T-cell (primary cell): ENCODE data around the gene SHOC2. TPM values are rescaled to one million over a fixed set of nuclear protein-coding genes. Genes with fewer than 3 reads are reported as not detected.
A peak's percentile ranks its signal among the peaks of the same experiment; 100 is the strongest.

Source experiments
- ATAC-seq, 4 experiments: fragments of 200-7000 bp in 3 of 4; fragments of 150-1000 bp in 1 of 4; cut with Tn5 transposase; replicated peaks in 1 of 4; 1 replicate in 3 of 4; 2 replicates in 1 of 4; pipeline ENCODE4 v1.10.0; 2021; ENCODE audit warnings: moderate library complexity in 3 of 4, mild to moderate bottlenecking in 2 of 4, moderate number of reproducible peaks in 1 of 4
- CTCF ChIA-PET, 2 donors: fragments of 300-600 bp; sonication (Branson Sonifier 250); formaldehyde crosslinking; loops; one replicate each; lab custom pipeline; 2022; ENCODE audit warnings: antibody characterized with exemption in 2 of 2; lab: Charles Lee
- POLR2A ChIA-PET, 2 donors: fragments of 300-600 bp; sonication (Branson Sonifier 250); formaldehyde crosslinking; loops; one replicate each; lab custom pipeline; 2022; ENCODE audit warnings: antibody characterized with exemption in 2 of 2; lab: Charles Lee
- DNase-seq, 35 experiments: peaks; one replicate each; pipeline versions ENCODE4 v3.0.0 to v3.0.0-alpha.2; 2013 to 2023
- H3K27ac ChIP-seq: one replicate; pipeline ENCODE4 v1.5.1; 2013; ENCODE audit warnings: low read length
- H3K27me3 ChIP-seq, 2 experiments: replicated peaks in 1 of 2; 1 replicate in 1 of 2; 2 replicates in 1 of 2; pipeline versions ENCODE4 v1.6.1 to v1.7.0; 2013; ENCODE audit warnings: low read length in 1 of 2, mixed read lengths in 1 of 2; ENCODE audit not compliant: control insufficient read depth in 2 of 2, insufficient read depth in 2 of 2; ENCODE audit errors: extremely low read depth in 1 of 2
- H3K36me3 ChIP-seq, 2 donors: 1 replicate in 1 of 2; 2 replicates in 1 of 2; pipeline versions ENCODE4 v1.6.1 to v1.7.0; 2013; ENCODE audit warnings: low read length in 1 of 2; ENCODE audit not compliant: control insufficient read depth in 2 of 2, insufficient read depth in 1 of 2; ENCODE audit errors: extremely low read depth in 1 of 2
- H3K4me1 ChIP-seq, 2 experiments: 1 replicate in 1 of 2; 2 replicates in 1 of 2; pipeline versions ENCODE4 v1.6.1 to v1.7.0; 2013; ENCODE audit warnings: low read length in 2 of 2, mixed read lengths in 1 of 2; ENCODE audit not compliant: insufficient read depth in 2 of 2, control insufficient read depth in 1 of 2; ENCODE audit errors: extremely low read depth in 1 of 2
- H3K4me3 ChIP-seq, 2 donors: 1 replicate in 1 of 2; 2 replicates in 1 of 2; pipeline versions ENCODE4 v1.5.1 to v1.7.0; 2013; ENCODE audit warnings: mild to moderate bottlenecking in 2 of 2, low read length in 1 of 2, moderate library complexity in 1 of 2; ENCODE audit not compliant: control insufficient read depth in 1 of 2; ENCODE audit errors: extremely low read depth in 1 of 2
- H3K9me3 ChIP-seq: 2 replicates; pipeline ENCODE4 v1.7.0; 2013
- H3K27ac Mint-ChIP-seq, 2 donors: one replicate each; pipeline ENCODE4 v1.8.0; 2020 to 2021; ENCODE audit warnings: mild to moderate bottlenecking in 2 of 2, mixed read lengths in 2 of 2
- H3K27me3 Mint-ChIP-seq, 2 donors: one replicate each; pipeline ENCODE4 v1.8.0; 2021 to 2022; ENCODE audit warnings: mixed read lengths in 2 of 2
- H3K36me3 Mint-ChIP-seq: one replicate; pipeline ENCODE4 v1.8.0; 2021; ENCODE audit warnings: mixed read lengths
- H3K4me1 Mint-ChIP-seq, 3 donors: one replicate each; pipeline ENCODE4 v1.8.0; 2020 to 2022; ENCODE audit warnings: mixed read lengths in 3 of 3, mild to moderate bottlenecking in 1 of 3
- H3K4me3 Mint-ChIP-seq, 3 donors: one replicate each; pipeline ENCODE4 v1.8.0; 2020 to 2022; ENCODE audit warnings: mild to moderate bottlenecking in 3 of 3, mixed read lengths in 3 of 3, moderate library complexity in 3 of 3
- H3K9me3 Mint-ChIP-seq, 3 donors: one replicate each; pipeline ENCODE4 v1.8.0; 2020 to 2022; ENCODE audit warnings: mixed read lengths in 3 of 3
- WGBS: methylation state at CpG from one replicate; pipeline ENCODE4 v1.1.5; 2013; ENCODE audit warnings: missing lambda C conversion rate; ENCODE audit not compliant: insufficient coverage; 5-methylcytosine and 5-hydroxymethylcytosine counted together
- total RNA-seq, 35 experiments: library from RNA in 6 of 35; stranded (reverse) in 6 of 35; fragments of 120-200 nt in 1 of 35; gene quantifications; one replicate each; pipeline versions ENCODE4 v1.2.1 to v1.2.4 and lab custom pipeline; 2013 to 2026

SHOC2 gene
- total RNA-seq, 5 donors from 2014 or later (not counting 1 experiment from before 2014, with no cell fraction given), result 53.3 to 65.1 (median 54.0) TPM

GRCh38 chr10:111017098-111017497 lies 97.7 kb downstream of the SHOC2 start:
- no peak overlapping the region for H3K4me3 Mint-ChIP-seq
- no peaks in the 10 kb centered on the region for H3K27me3 Mint-ChIP-seq
- H3K27ac Mint-ChIP-seq, result no peak overlapping the region
- H3K27ac ChIP-seq, result no peak overlapping the region
- peaks cover 0 to 10% of the 10 kb centered on the region in 2 donors for H3K36me3 ChIP-seq
- ChIA-PET CTCF (no interaction called here), POLR2A (no interaction called here)
- peaks cover 0 to 5% of the 10 kb centered on the region in 2 experiments for H3K4me1 ChIP-seq
- no peak for ATAC-seq
- no peak for DNase-seq
- peaks cover 68% of the 10 kb centered on the region for H3K36me3 Mint-ChIP-seq
- peaks cover 0 to 6% (median 4%) of the 10 kb centered on the region in 3 donors for H3K9me3 Mint-ChIP-seq
- no CpG with 5 or more reads among the region's 2 CpGs for WGBS
- peaks cover 2 to 9% (median 6%) of the 10 kb centered on the region in 3 donors for H3K4me1 Mint-ChIP-seq
- no peaks in the 10 kb centered on the region for H3K27me3 ChIP-seq
- H3K9me3 ChIP-seq, result no peaks in the 10 kb centered on the region
- no peak overlapping the region for H3K4me3 ChIP-seq

- ChIA-PET POLR2A (no interaction called here), CTCF (no interaction called here)
- Mint-ChIP-seq H3K4me1 (peaks cover 2 to 9% (median 6%) of the 10 kb centered on the region in 3 donors), H3K27ac (peak overlapping the region in 1 of 2 donors; percentile 13), H3K4me3 (no peak overlapping the region), H3K36me3 (peaks cover 70% of the 10 kb centered on the region), H3K9me3 (peaks cover 0 to 14% (median 10%) of the 10 kb centered on the region in 3 donors), H3K27me3 (no peaks in the 10 kb centered on the region)
- H3K4me1 ChIP-seq, result peaks cover 0 to 5% of the 10 kb centered on the region in 2 experiments
- H3K4me3 ChIP-seq, result no peak overlapping the region
- H3K36me3 ChIP-seq, result peaks cover 0 to 5% of the 10 kb centered on the region in 2 donors
- no peaks in the 10 kb centered on the region for H3K9me3 ChIP-seq
- DNase-seq (no peak), ATAC-seq (no peak)
- no peak overlapping the region for H3K27ac ChIP-seq
- no peaks in the 10 kb centered on the region for H3K27me3 ChIP-seq
Measured at GRCh38 chr10:111018021-111018420, 98.6 kb downstream of the SHOC2 start.

- Mint-ChIP-seq H3K36me3 (peaks cover 55% of the 10 kb centered on the region), H3K27ac (no peak overlapping the region), H3K4me3 (no peak overlapping the region), H3K27me3 (no peaks in the 10 kb centered on the region), H3K9me3 (peaks cover 3 to 58% (median 35%) of the 10 kb centered on the region in 3 donors), H3K4me1 (peaks cover 0 to 3% (median 2%) of the 10 kb centered on the region in 3 donors)
- Histone ChIP-seq H3K27me3 (no peaks in the 10 kb centered on the region), H3K4me1 (peaks cover 0 to 5% of the 10 kb centered on the region in 2 experiments), H3K4me3 (no peak overlapping the region), H3K36me3 (peaks cover 0 to 3% of the 10 kb centered on the region in 2 donors), H3K27ac (no peak overlapping the region), H3K9me3 (peaks cover 2% of the 10 kb centered on the region)
- ATAC-seq (peak in 1 of 4 experiments; percentile 48), DNase-seq (peak in 1 of 35 experiments; percentile 5)
- CTCF ChIA-PET, result no interaction called here
- POLR2A ChIA-PET, result no interaction called here
Measured at GRCh38 chr10:111023060-111023459, 103.7 kb downstream of the SHOC2 start.

- ChIA-PET CTCF (no interaction called here), POLR2A (no interaction called here)
- H3K27me3 ChIP-seq, result no peaks in the 10 kb centered on the region
- peaks cover 3% of the 10 kb centered on the region for H3K9me3 ChIP-seq
- 100% methylated on average over 4 of the region's 9 CpGs for WGBS
- H3K9me3 Mint-ChIP-seq, result peaks cover 3 to 58% (median 31%) of the 10 kb centered on the region in 3 donors
- peaks cover 0 to 4% (median 0%) of the 10 kb centered on the region in 3 donors for H3K4me1 Mint-ChIP-seq
- H3K27ac Mint-ChIP-seq, result peak overlapping the region in 1 of 2 donors; percentile 41
- H3K36me3 ChIP-seq, result no peaks in the 10 kb centered on the region
- H3K27ac ChIP-seq, result no peak overlapping the region
- peaks cover 35% of the 10 kb centered on the region for H3K36me3 Mint-ChIP-seq
- no peaks in the 10 kb centered on the region for H3K27me3 Mint-ChIP-seq
- H3K4me3 ChIP-seq, result no peak overlapping the region
- DNase-seq (no peak), ATAC-seq (no peak)
- no peak overlapping the region for H3K4me3 Mint-ChIP-seq
- H3K4me1 ChIP-seq, result no peaks in the 10 kb centered on the region
Measured at GRCh38 chr10:111030042-111030750, 110.8 kb downstream of the SHOC2 start.

GRCh38 chr10:111034598-111035310 lies 115.3 kb downstream of the SHOC2 start:
- no peak for ATAC-seq

GRCh38 chr10:111035542-111035941 lies 116.1 kb downstream of the SHOC2 start:
- Mint-ChIP-seq H3K4me3 (no peak overlapping the region), H3K4me1 (peaks cover 0 to 2% (median 0%) of the 10 kb centered on the region in 3 donors), H3K27ac (no peak overlapping the region), H3K9me3 (peaks cover 9 to 35% (median 31%) of the 10 kb centered on the region in 3 donors), H3K27me3 (peaks cover 0 to 6% of the 10 kb centered on the region in 2 donors), H3K36me3 (peaks cover 24% of the 10 kb centered on the region)
- POLR2A ChIA-PET, result no interaction called here
- Histone ChIP-seq H3K4me1 (no peaks in the 10 kb centered on the region), H3K9me3 (no peaks in the 10 kb centered on the region), H3K27ac (no peak overlapping the region), H3K27me3 (no peaks in the 10 kb centered on the region), H3K4me3 (no peak overlapping the region), H3K36me3 (no peaks in the 10 kb centered on the region)
- no peak for DNase-seq
- CTCF ChIA-PET, result no interaction called here
- ATAC-seq, result no peak

More at GRCh38 chr10:111034598-111035310, 115.3 kb downstream of the SHOC2 start:
- H3K4me3 ChIP-seq, result no peak overlapping the region
- no peak overlapping the region for H3K27ac ChIP-seq
- H3K4me1 Mint-ChIP-seq, result peaks cover 0 to 4% (median 0%) of the 10 kb centered on the region in 3 donors
- DNase-seq, result no peak
- WGBS, result no CpG with 5 or more reads among the region's 2 CpGs
- ChIA-PET CTCF (interaction anchor here in 1 of 2 donors (0.6 kb wide), 1 partner anchor 41 kb away, joined by 3 read pairs; no protein-coding TSS in a partner anchor), POLR2A (no interaction called here)
- no peaks in the 10 kb centered on the region for H3K27me3 ChIP-seq
- peaks cover 22% of the 10 kb centered on the region for H3K36me3 Mint-ChIP-seq
- H3K27ac Mint-ChIP-seq, result no peak overlapping the region
- no peaks in the 10 kb centered on the region for H3K36me3 ChIP-seq
- no peak overlapping the region for H3K4me3 Mint-ChIP-seq
- H3K4me1 ChIP-seq, result no peaks in the 10 kb centered on the region
- peaks cover 6 to 32% (median 28%) of the 10 kb centered on the region in 3 donors for H3K9me3 Mint-ChIP-seq
- H3K27me3 Mint-ChIP-seq, result peaks cover 0 to 3% of the 10 kb centered on the region in 2 donors
- H3K9me3 ChIP-seq, result no peaks in the 10 kb centered on the region
